ENCODE results near the gene ATG2B. TPM values are rescaled to one million over a fixed set of nuclear protein-coding genes. Genes with fewer than 3 reads are reported as not detected.

The ATG2B gene
- total and polyA plus RNA-seq, 2 of the 4 experiments (the other 2 are of a cell fraction): 6.9 to 22.0 TPM

GRCh38 chr14:96354246-96354645 is 8.9 kb downstream of the ATG2B start:
- H3K4me1 ChIP-seq (ENCODE audit: control insufficient read depth, insufficient read depth, low read length): peaks cover 5% of the 10 kb centered on the region; the same call in 1 of the 2 replicates
- H4K20me1 ChIP-seq (ENCODE audit: insufficient read depth, low read length): peaks cover 18% of the 10 kb centered on the region; the same call in 1 of the 2 replicates
- peaks cover 14% of the 10 kb centered on the region for H3K9me1 ChIP-seq (ENCODE audit: insufficient read depth, low read length)
- no peak overlapping the region for H3K23ac ChIP-seq (ENCODE audit: low read depth, low read length)
- no peak for ATAC-seq (ENCODE audit: low read depth)
- H2BK15ac ChIP-seq (ENCODE audit: low read depth, low read length): no peak overlapping the region
- no peak overlapping the region for H3K18ac ChIP-seq (ENCODE audit: low read depth, low read length)
- no peak overlapping the region for H3K14ac ChIP-seq (replicated peaks; ENCODE audit: low read depth, low read length)
- in situ Hi-C loops (cut with MboI; ENCODE audit: low sequenced_read_pairs): no loop called here
- intact Hi-C loops (cut with micrococcal nuclease): no loop called here
- DNase-seq: no peak
- no peak overlapping the region for H4K91ac ChIP-seq (ENCODE audit: insufficient read depth, low read depth, low read length)
- no peak overlapping the region for H4K5ac ChIP-seq (ENCODE audit: low read depth, low read length)
- WGBS, 2 experiments (ENCODE audit: extremely low coverage in 2 of 2, insufficient read length in 1 of 2): no CpG with 5 or more reads among the region's 4 CpGs
- no peak overlapping the region for H4K8ac ChIP-seq (ENCODE audit: low read depth in 2 of 2, low read length in 2 of 2)
- H3K56ac ChIP-seq (ENCODE audit: extremely low read depth, insufficient read depth, low read length): no peak overlapping the region
- H2BK20ac ChIP-seq (ENCODE audit: low read depth, low read length): no peak overlapping the region
- no peak overlapping the region for H3K27ac ChIP-seq (ENCODE audit: insufficient read depth, low read length)
- no peak overlapping the region for H3K9ac ChIP-seq (ENCODE audit: low read depth, low read length)
- no peak overlapping the region for H3K4ac ChIP-seq (ENCODE audit: low read depth, low read length)
- H2BK5ac ChIP-seq (ENCODE audit: low read depth, low read length, poor library complexity, severe bottlenecking): no peak overlapping the region
- no peaks in the 10 kb centered on the region for H3K9me3 ChIP-seq (ENCODE audit: control insufficient read depth, insufficient read depth, low read length)
- dilution Hi-C loops (cut with HindIII; ENCODE audit: low sequenced_read_pairs, unreplicated experiment): no loop called here
- no peak overlapping the region for H3K4me2 ChIP-seq (ENCODE audit: low read depth, low read length)
- BruUV-seq (replicated peaks): no TSS peak
- CTCF ChIA-PET: no interaction called here
- no peaks in the 10 kb centered on the region for H3K36me3 ChIP-seq (ENCODE audit: control insufficient read depth, insufficient read depth, low read length)
- POLR2A ChIA-PET (ENCODE audit: unreplicated experiment): interaction anchor here (0.6 kb wide), 1 partner anchor 25 kb away, joined by 3 read pairs; no protein-coding TSS in a partner anchor
- no peak overlapping the region for H3K4me3 ChIP-seq (ENCODE audit: insufficient read depth, low read depth, low read length)
- H3K79me1 ChIP-seq (ENCODE audit: low read depth in 1 of 2, low read length in 2 of 2): peaks cover 24 to 40% of the 10 kb centered on the region in 2 experiments
- H2BK120ac ChIP-seq (ENCODE audit: low read depth, low read length): no peak overlapping the region
- no peak overlapping the region for H2AFZ ChIP-seq (replicated peaks; ENCODE audit: low read length, poor library complexity)
- no peak for TF ChIP-seq CTCF (conservative IDR thresholded peaks at IDR 0.05; ENCODE audit: low read depth, low read length)
- no peak for TF ChIP-seq NFE2L2 (IDR thresholded peaks at IDR 0.05; ENCODE audit: low read depth, low read length)
- no peak for TF ChIP-seq SMC3 (IDR thresholded peaks at IDR 0.05; ENCODE audit: low read depth, low read length)
- TF ChIP-seq MAFK (IDR thresholded peaks at IDR 0.05; ENCODE audit: low read depth, low read length): no peak
- no peak for TF ChIP-seq MAZ (IDR thresholded peaks at IDR 0.05; ENCODE audit: borderline replicate concordance, low read depth, low read length)
- no peak for TF ChIP-seq RCOR1 (IDR thresholded peaks at IDR 0.05; ENCODE audit: insufficient replicate concordance, low read length)
- TF ChIP-seq CEBPB (IDR thresholded peaks at IDR 0.05; ENCODE audit: low read depth, low read length): no peak
- no peak for TF ChIP-seq RFX5 (IDR thresholded peaks at IDR 0.05; ENCODE audit: low read depth, low read length)
- no peak for TF ChIP-seq BHLHE40 (IDR thresholded peaks at IDR 0.05; ENCODE audit: low read depth, low read length)
- no peak for TF ChIP-seq MXI1 (IDR thresholded peaks at IDR 0.05; ENCODE audit: borderline replicate concordance, low read depth, low read length)
- TF ChIP-seq FOS (IDR thresholded peaks at IDR 0.05; ENCODE audit: low read depth, low read length): no peak
- TF ChIP-seq POLR2A (IDR thresholded peaks at IDR 0.05; ENCODE audit: low read depth, low read length): no peak
- no peak for TF ChIP-seq USF2 (IDR thresholded peaks at IDR 0.05; ENCODE audit: low read depth, low read length)
- TF ChIP-seq ELK1 (IDR thresholded peaks at IDR 0.05; ENCODE audit: borderline replicate concordance, low read depth, low read length): no peak
- H3K27me3 ChIP-seq (ENCODE audit: control insufficient read depth, insufficient read depth, low read length): no peaks in the 10 kb centered on the region
- no peak overlapping the region for H2AK9ac ChIP-seq (replicated peaks; ENCODE audit: low read depth, low read length, poor library complexity)
- no peak overlapping the region for H2AK5ac ChIP-seq (ENCODE audit: low read depth, low read length)

All from IMR-90 (cell line).